ENCODE measurements around the gene SERGEF.

- TF ChIP-seq POLR2A (IDR thresholded peaks at IDR 0.05): no peak
- TF ChIP-seq, protein P1, sequence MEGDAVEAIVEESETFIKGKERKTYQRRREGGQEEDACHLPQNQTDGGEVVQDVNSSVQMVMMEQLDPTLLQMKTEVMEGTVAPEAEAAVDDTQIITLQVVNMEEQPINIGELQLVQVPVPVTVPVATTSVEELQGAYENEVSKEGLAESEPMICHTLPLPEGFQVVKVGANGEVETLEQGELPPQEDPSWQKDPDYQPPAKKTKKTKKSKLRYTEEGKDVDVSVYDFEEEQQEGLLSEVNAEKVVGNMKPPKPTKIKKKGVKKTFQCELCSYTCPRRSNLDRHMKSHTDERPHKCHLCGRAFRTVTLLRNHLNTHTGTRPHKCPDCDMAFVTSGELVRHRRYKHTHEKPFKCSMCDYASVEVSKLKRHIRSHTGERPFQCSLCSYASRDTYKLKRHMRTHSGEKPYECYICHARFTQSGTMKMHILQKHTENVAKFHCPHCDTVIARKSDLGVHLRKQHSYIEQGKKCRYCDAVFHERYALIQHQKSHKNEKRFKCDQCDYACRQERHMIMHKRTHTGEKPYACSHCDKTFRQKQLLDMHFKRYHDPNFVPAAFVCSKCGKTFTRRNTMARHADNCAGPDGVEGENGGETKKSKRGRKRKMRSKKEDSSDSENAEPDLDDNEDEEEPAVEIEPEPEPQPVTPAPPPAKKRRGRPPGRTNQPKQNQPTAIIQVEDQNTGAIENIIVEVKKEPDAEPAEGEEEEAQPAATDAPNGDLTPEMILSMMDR (IDR thresholded peaks at IDR 0.05): no peak
Measured at GRCh38 chr11:17812091-17812864, 200.6 kb downstream of the SERGEF start.
